ENCODE data around the gene CSN2. TPM values are rescaled to one million over a fixed set of nuclear protein-coding genes. Genes with fewer than 3 reads are reported as not detected.

Gene CSN2
- total and polyA plus RNA-seq, 2 of the 8 experiments (the other 6 are each of a cell fraction or from before 2014, with no cell fraction given), result not detected

DNA sequence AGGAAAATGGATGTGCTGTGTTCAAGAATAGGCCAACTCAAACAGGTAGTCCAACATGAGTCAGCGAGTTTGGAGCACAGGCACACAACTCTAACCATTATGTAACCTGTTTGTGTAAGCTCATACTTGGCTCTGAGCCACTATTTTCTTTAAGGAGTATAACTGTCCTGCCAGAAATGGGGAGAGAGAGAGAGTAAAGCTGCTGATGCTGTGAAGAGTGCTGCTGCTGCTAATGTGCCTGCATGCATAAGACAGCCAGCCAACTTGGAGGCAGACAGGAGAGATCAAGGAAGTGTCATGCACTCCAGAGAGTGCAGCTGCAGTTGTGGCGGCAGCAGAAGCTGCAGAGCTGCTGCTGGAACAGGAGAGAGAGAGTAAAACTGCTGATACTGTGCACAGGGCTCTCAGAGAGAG lies 18.5 kb upstream of the CSN2 start:
- H3K9me3 ChIP-seq (ENCODE audit: insufficient read depth in 2 of 2, low read depth in 1 of 2, low read length in 1 of 2), result no peaks in the 10 kb centered on the region
- no peak overlapping the region for H4K5ac ChIP-seq (ENCODE audit: insufficient read length, low read depth, low read length)
- no peaks in the 10 kb centered on the region for H3K4me1 ChIP-seq (replicated peaks in 1 of 4; ENCODE audit: control insufficient read depth in 3 of 4, insufficient read depth in 4 of 4, low read length in 3 of 4)
- H3K9ac ChIP-seq (replicated peaks in 1 of 4; ENCODE audit: extremely low read depth in 1 of 4, low read depth in 3 of 4, low read length in 3 of 4), result no peak overlapping the region
- H2AK5ac ChIP-seq (ENCODE audit: low read depth, low read length), result no peak overlapping the region
- 84% methylated on average over 2 of the region's 2 CpGs; no CpG with 5 or more reads in 1 of the 2 experiments for WGBS, 2 experiments (ENCODE audit: extremely low coverage in 1 of 2, insufficient coverage in 1 of 2, insufficient read length in 1 of 2, insufficient replicate concordance in 2 of 2, low coverage in 1 of 2, low lambda C conversion rate in 2 of 2, missing lambda C conversion rate in 1 of 2)
- POLR2A ChIA-PET (ENCODE audit: partially characterized antibody), result no interaction called here
- H3K4me2 ChIP-seq (ENCODE audit: insufficient read depth in 1 of 2, low read depth in 2 of 2, low read length in 2 of 2), result no peak overlapping the region
- no peaks in the 10 kb centered on the region for H3K27me3 ChIP-seq (replicated peaks in 1 of 4; ENCODE audit: control insufficient read depth in 3 of 4, extremely low read depth in 1 of 4, insufficient read depth in 3 of 4, low read length in 3 of 4)
- no peak overlapping the region for H3K18ac ChIP-seq (ENCODE audit: extremely low read depth, low read length)
- H3K4me3 ChIP-seq (ENCODE audit: extremely low read depth in 1 of 4, insufficient read depth in 2 of 4, low read depth in 3 of 4, low read length in 4 of 4), result no peak overlapping the region
- H3K14ac ChIP-seq (ENCODE audit: insufficient read length), result no peak overlapping the region
- H2BK120ac ChIP-seq (replicated peaks; ENCODE audit: low read depth, low read length), result no peak overlapping the region
- no peak overlapping the region for H2BK5ac ChIP-seq (ENCODE audit: low read depth, low read length)
- H4K8ac ChIP-seq (ENCODE audit: extremely low read depth, insufficient read depth, low read length), result no peak overlapping the region
- H3K79me1 ChIP-seq (ENCODE audit: low read depth, low read length), result no peaks in the 10 kb centered on the region
- no peak for TF ChIP-seq SIX5 (IDR thresholded peaks at IDR 0.05; ENCODE audit: low read depth, low read length)
- TF ChIP-seq BACH1 (IDR thresholded peaks at IDR 0.05; ENCODE audit: low read length), result 0 out of 2 replicates have a peak, but pooled peaks have one; percentile 5
- H3K4ac ChIP-seq (replicated peaks; ENCODE audit: insufficient read length, low read depth, low read length), result no peak overlapping the region
- FAIRE-seq (no peak), DNase-seq (ENCODE audit: low read depth in 1 of 2, low spot score in 2 of 2) (no peak)
- H3K27ac ChIP-seq (ENCODE audit: low read depth, low read length), result no peak overlapping the region
- no peak overlapping the region for H4K91ac ChIP-seq (replicated peaks; ENCODE audit: insufficient read length, low read length)
- H2AFZ ChIP-seq (ENCODE audit: low read length), result peak overlapping the region; percentile 84
- CTCF ChIA-PET (ENCODE audit: partially characterized antibody), result interaction anchor here (0.5 to 0.6 kb wide), 2 partner anchors 198 to 284 kb away, joined by 3 read pairs; no protein-coding TSS in a partner anchor
- H3K79me2 ChIP-seq (ENCODE audit: control insufficient read depth in 1 of 2, insufficient read depth in 2 of 2, low read length in 2 of 2), result no peaks in the 10 kb centered on the region
- H4K20me1 ChIP-seq (replicated peaks in 1 of 2; ENCODE audit: control insufficient read depth in 1 of 2, insufficient read depth in 2 of 2, low read length in 2 of 2), result no peaks in the 10 kb centered on the region
- no peaks in the 10 kb centered on the region for H3K23me2 ChIP-seq (ENCODE audit: low read depth, low read length)
- H2BK15ac ChIP-seq (ENCODE audit: low read length), result no peak overlapping the region
- H2BK20ac ChIP-seq (ENCODE audit: low read length), result no peak overlapping the region; the same call in 1 of the 2 replicates
- H3K36me3 ChIP-seq (ENCODE audit: control insufficient read depth in 2 of 4, insufficient read depth in 4 of 4, low read length in 3 of 4), result no peaks in the 10 kb centered on the region
- no peak overlapping the region for H3K23ac ChIP-seq (ENCODE audit: insufficient read length)
- 0 out of 2 replicates have a peak overlapping the region, but pooled peaks have one; percentile 6 for H2BK12ac ChIP-seq (ENCODE audit: low read depth, low read length)
- H3K56ac ChIP-seq (replicated peaks; ENCODE audit: insufficient read length, low read depth, low read length), result no peak overlapping the region
